ENCODE measurements around the gene SHCBP1.
"Not testable (repeated sequence)": the region's sequence is repeated elsewhere in the genome, so short reads cannot be mapped to it uniquely, and the experiment has no call there.

SHCBP1 gene

GRCh38 chr16:46621006-46621933 lies at the start of gene SHCBP1:
Gene SHCBP1, minus strand, starts transcription at chr16:46621379. Its CDS starts 20 bp downstream, at chr16:46621359.
- DNase-seq (ENCODE audit: low read depth): peak; percentile 88

- no peak for DNase-seq (ENCODE audit: low read depth)
These were observed 40.9 kb upstream of the SHCBP1 start for GRCh38 chr16:46662123-46662522.

- peak; percentile 20 for DNase-seq (ENCODE audit: low read depth)
These were observed 37.7 kb upstream of the SHCBP1 start for GRCh38 chr16:46658925-46659324.

- no peak for DNase-seq (ENCODE audit: low read depth)
These were observed 30.1 kb upstream of the SHCBP1 start for GRCh38 chr16:46651305-46651704.

GRCh38 chr16:46650254-46650623 lies 29.1 kb upstream of the SHCBP1 start:
- DNase-seq (ENCODE audit: low read depth): no peak

- DNase-seq (ENCODE audit: low read depth): no peak
These were observed 28.5 kb upstream of the SHCBP1 start for GRCh38 chr16:46649588-46650253.

- DNase-seq (ENCODE audit: low read depth): no peak
These were observed 27.5 kb upstream of the SHCBP1 start for GRCh38 chr16:46648656-46649055.

GRCh38 chr16:46638947-46639925 lies 18.1 kb upstream of the SHCBP1 start:
- DNase-seq (ENCODE audit: low read depth): peak; percentile 65

- DNase-seq (ENCODE audit: low read depth): no peak
These were observed 11.9 kb upstream of the SHCBP1 start for GRCh38 chr16:46632778-46633733.

GRCh38 chr16:46629331-46630219 lies 8.4 kb upstream of the SHCBP1 start:
- DNase-seq (ENCODE audit: low read depth): peak; percentile 61

GRCh38 chr16:46627746-46628145 lies 6.6 kb upstream of the SHCBP1 start:
- DNase-seq (ENCODE audit: low read depth): no peak

- DNase-seq (ENCODE audit: low read depth): not testable (repeated sequence)
These were observed 5.5 kb upstream of the SHCBP1 start for GRCh38 chr16:46626681-46627080.

GRCh38 chr16:46624862-46625261 lies 3.7 kb upstream of the SHCBP1 start:
- not testable (repeated sequence) for DNase-seq (ENCODE audit: low read depth)

- not testable (repeated sequence) for DNase-seq (ENCODE audit: low read depth)
These were observed 2.5 kb upstream of the SHCBP1 start for GRCh38 chr16:46623707-46624106.

- not testable (repeated sequence) for DNase-seq (ENCODE audit: low read depth)
These were observed 2.1 kb upstream of the SHCBP1 start for GRCh38 chr16:46623246-46623645.

- DNase-seq (ENCODE audit: low read depth): no peak
These were observed 926 bp upstream of the SHCBP1 start for GRCh38 chr16:46621934-46622676.

GRCh38 chr16:46620266-46621005 lies 743 bp downstream of the SHCBP1 start:
- DNase-seq (ENCODE audit: low read depth): peak; percentile 26

GRCh38 chr16:46618516-46618915 lies 2.7 kb downstream of the SHCBP1 start:
- DNase-seq (ENCODE audit: low read depth): no peak

Data from iris pigment epithelial cell (primary cell).